ENCODE measurements around the gene STAMBPL1.

GRCh38 chr10:88838766-88839350 lies 41.2 kb upstream of the STAMBPL1 start:
- TF ChIP-seq POLR2A (IDR thresholded peaks at IDR 0.05), result no peak
- TF ChIP-seq CTCF (IDR thresholded peaks at IDR 0.05), result no peak
- TF ChIP-seq POLR2AphosphoS5 (IDR thresholded peaks at IDR 0.05), result no peak
